ENCODE results near the gene SULT6B1.

SULT6B1 gene

DNA sequence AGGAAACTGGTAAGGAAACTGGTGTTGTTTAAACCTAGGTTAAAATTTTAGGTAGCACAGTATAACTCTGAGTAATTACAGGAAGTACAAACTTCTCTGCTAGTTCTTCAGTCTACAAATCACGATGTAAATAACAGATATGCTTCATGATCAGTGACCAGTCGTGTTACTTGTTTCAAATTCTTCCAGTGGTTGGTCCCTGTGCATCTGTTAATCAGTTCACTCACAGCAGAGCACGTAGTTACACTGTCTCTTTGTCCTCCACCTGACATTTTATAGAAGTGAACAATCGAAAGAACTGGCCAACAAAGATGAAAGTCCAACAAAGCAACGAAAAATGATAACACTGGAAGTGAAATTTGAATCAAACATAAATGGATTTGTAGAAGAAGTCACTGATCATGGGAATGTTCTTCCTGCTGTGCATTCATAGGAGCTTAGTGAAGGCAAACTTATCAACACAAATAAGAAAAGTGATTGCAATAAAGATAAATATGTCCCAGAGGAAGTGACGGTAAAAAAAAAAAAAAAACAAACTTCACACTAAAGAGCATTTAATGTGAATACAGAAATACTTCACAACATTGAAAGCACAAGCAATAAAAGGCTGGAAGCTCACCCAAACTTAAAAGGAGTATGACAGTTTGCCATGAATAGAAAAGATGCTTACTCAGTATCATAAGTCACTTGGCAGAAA is 38.7 kb downstream of the SULT6B1 start:
- Histone ChIP-seq H3K9ac (ENCODE audit: low read depth, low read length) (no peak overlapping the region), H3K36me3 (ENCODE audit: insufficient read depth, low read length) (0 out of 2 replicates have a peak, but pooled peaks cover 3% of the 10 kb centered on the region), H3K9me3 (ENCODE audit: control insufficient read depth, insufficient read depth, low read length) (no peaks in the 10 kb centered on the region), H3K4me1 (ENCODE audit: insufficient read depth, low read length) (no peaks in the 10 kb centered on the region)

GRCh38 chr2:37148325-37148724 is 40.1 kb downstream of the SULT6B1 start:
- Histone ChIP-seq H3K36me3 (ENCODE audit: insufficient read depth, low read length) (0 out of 2 replicates have a peak, but pooled peaks cover 3% of the 10 kb centered on the region), H3K9me3 (ENCODE audit: control insufficient read depth, insufficient read depth, low read length) (no peaks in the 10 kb centered on the region), H3K9ac (ENCODE audit: low read depth, low read length) (no peak overlapping the region), H3K4me1 (ENCODE audit: insufficient read depth, low read length) (no peaks in the 10 kb centered on the region)

GRCh38 chr2:37146062-37146461 is 42.4 kb downstream of the SULT6B1 start:
- Histone ChIP-seq H3K4me1 (ENCODE audit: insufficient read depth, low read length) (no peaks in the 10 kb centered on the region), H3K9ac (ENCODE audit: low read depth, low read length) (no peak overlapping the region), H3K9me3 (ENCODE audit: control insufficient read depth, insufficient read depth, low read length) (no peaks in the 10 kb centered on the region), H3K36me3 (ENCODE audit: insufficient read depth, low read length) (0 out of 2 replicates have a peak, but pooled peaks cover 3% of the 10 kb centered on the region)

- Histone ChIP-seq H3K4me1 (ENCODE audit: insufficient read depth, low read length) (no peaks in the 10 kb centered on the region), H3K9ac (ENCODE audit: low read depth, low read length) (no peak overlapping the region), H3K9me3 (ENCODE audit: control insufficient read depth, insufficient read depth, low read length) (no peaks in the 10 kb centered on the region), H3K36me3 (ENCODE audit: insufficient read depth, low read length) (peaks cover 6% of the 10 kb centered on the region; the same call in 1 of the 2 replicates)
Measured at GRCh38 chr2:37143974-37144373, 44.5 kb downstream of the SULT6B1 start.

- H3K9ac ChIP-seq (ENCODE audit: low read depth, low read length), result no peak overlapping the region
- no peaks in the 10 kb centered on the region for H3K4me1 ChIP-seq (ENCODE audit: insufficient read depth, low read length)
- H3K36me3 ChIP-seq (ENCODE audit: insufficient read depth, low read length), result peaks cover 6% of the 10 kb centered on the region; the same call in 1 of the 2 replicates
- no peaks in the 10 kb centered on the region for H3K9me3 ChIP-seq (ENCODE audit: control insufficient read depth, insufficient read depth, low read length)
Measured at GRCh38 chr2:37142546-37142945, 45.9 kb downstream of the SULT6B1 start.

- no peaks in the 10 kb centered on the region for H3K4me1 ChIP-seq (ENCODE audit: insufficient read depth, low read length)
- H3K36me3 ChIP-seq (ENCODE audit: insufficient read depth, low read length), result peaks cover 6% of the 10 kb centered on the region; the same call in 1 of the 2 replicates
- no peaks in the 10 kb centered on the region for H3K9me3 ChIP-seq (ENCODE audit: control insufficient read depth, insufficient read depth, low read length)
- H3K9ac ChIP-seq (ENCODE audit: low read depth, low read length), result no peak overlapping the region
Measured at GRCh38 chr2:37132914-37133313, 55.6 kb downstream of the SULT6B1 start.

- H3K9ac ChIP-seq (ENCODE audit: low read depth, low read length), result no peak overlapping the region
- H3K4me1 ChIP-seq (ENCODE audit: insufficient read depth, low read length), result no peaks in the 10 kb centered on the region
- no peaks in the 10 kb centered on the region for H3K9me3 ChIP-seq (ENCODE audit: control insufficient read depth, insufficient read depth, low read length)
- no peaks in the 10 kb centered on the region for H3K36me3 ChIP-seq (ENCODE audit: insufficient read depth, low read length)
Measured at GRCh38 chr2:37125416-37125815, 63.1 kb downstream of the SULT6B1 start.

DNA sequence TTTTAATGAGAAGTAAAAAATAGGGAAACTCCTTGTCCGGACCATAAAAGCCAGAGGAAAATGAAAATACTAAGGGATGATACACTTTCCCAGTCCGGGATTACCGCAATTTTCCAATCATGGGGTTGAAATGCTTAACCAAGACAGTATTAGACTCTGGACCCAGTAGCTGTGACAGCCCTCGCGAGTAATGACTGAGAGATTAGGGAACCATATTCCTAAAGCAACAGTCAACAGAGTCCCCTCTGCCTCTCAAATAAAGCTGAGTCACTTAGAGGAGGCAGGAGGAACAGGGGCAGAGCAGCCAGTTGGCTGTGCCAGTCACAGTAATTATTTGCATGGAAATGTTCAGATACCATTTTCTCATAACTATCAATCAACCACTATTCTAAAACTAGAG is 69.3 kb downstream of the SULT6B1 start:
- H3K9ac ChIP-seq (ENCODE audit: low read depth, low read length), result no peak overlapping the region
- H3K4me1 ChIP-seq (ENCODE audit: insufficient read depth, low read length), result no peaks in the 10 kb centered on the region
- no peaks in the 10 kb centered on the region for H3K9me3 ChIP-seq (ENCODE audit: control insufficient read depth, insufficient read depth, low read length)
- H3K36me3 ChIP-seq (ENCODE audit: insufficient read depth, low read length), result peaks cover 7% of the 10 kb centered on the region; the same call in 1 of the 2 replicates
